Measurements from ENCODE around the gene ACTN4.
A peak's percentile ranks its signal among the peaks of the same experiment; 100 is the strongest.
"Not testable (repeated sequence)": the region's sequence is repeated elsewhere in the genome, so short reads cannot be mapped to it uniquely, and the experiment has no call there.

Gene ACTN4

GRCh38 chr19:38647368-38647965 lies at the start of gene ACTN4:
ACTN4 (plus strand) TSS chr19:38647649; CDS start chr19:38647746, 97 bp downstream.
- H3K9me3 ChIP-seq (ENCODE audit: low read depth, low read length) = no peaks in the 10 kb centered on the region
- peak within 1 kb of the TSS; percentile 99 for H3K9ac ChIP-seq (ENCODE audit: insufficient read length)
- H3K27ac ChIP-seq = peak within 1 kb of the TSS; percentile 83; the same call in 1 of the 2 replicates
- TF ChIP-seq POLR2AphosphoS5 (IDR thresholded peaks at IDR 0.05; ENCODE audit: borderline replicate concordance, low read depth, low read length) (peak; percentile 86; the same call in 1 of the 2 replicates), FOXP2 (optimal IDR thresholded peaks at IDR 0.05; ENCODE audit: control extremely low read depth, extremely low read length, insufficient read depth) (no peak)
- peak within 1 kb of the TSS; percentile 98 for H3K4me3 ChIP-seq
- H3K36me3 ChIP-seq (ENCODE audit: insufficient read depth, low read length) = no peaks in the 10 kb centered on the region
- DNase-seq (ENCODE audit: low read depth, low spot score) = peak; percentile 55

GRCh38 chr19:38599722-38600121 lies 47.7 kb upstream of the ACTN4 start:
- DNase-seq (ENCODE audit: low read depth, low spot score) = no peak
- Histone ChIP-seq H3K9ac (ENCODE audit: insufficient read length) (no peak overlapping the region), H3K4me3 (no peak overlapping the region), H3K36me3 (ENCODE audit: insufficient read depth, low read length) (no peaks in the 10 kb centered on the region), H3K27ac (no peak overlapping the region), H3K9me3 (ENCODE audit: low read depth, low read length) (no peaks in the 10 kb centered on the region)
- TF ChIP-seq POLR2AphosphoS5 (IDR thresholded peaks at IDR 0.05; ENCODE audit: borderline replicate concordance, low read depth, low read length) (no peak), FOXP2 (optimal IDR thresholded peaks at IDR 0.05; ENCODE audit: control extremely low read depth, extremely low read length, insufficient read depth) (no peak), EZH2 (IDR thresholded peaks at IDR 0.05) (no peak)

- H3K4me3 ChIP-seq; H3K36me3 ChIP-seq (ENCODE audit: insufficient read depth, low read length); H3K27ac ChIP-seq; DNase-seq (ENCODE audit: low read depth, low spot score); H3K9ac ChIP-seq (ENCODE audit: insufficient read length); H3K9me3 ChIP-seq (ENCODE audit: low read depth, low read length): not testable (repeated sequence)
These were observed 44.6 kb upstream of the ACTN4 start for GRCh38 chr19:38602856-38603255.

- TF ChIP-seq POLR2AphosphoS5 (IDR thresholded peaks at IDR 0.05; ENCODE audit: borderline replicate concordance, low read depth, low read length) (no peak), EZH2 (IDR thresholded peaks at IDR 0.05) (no peak), FOXP2 (optimal IDR thresholded peaks at IDR 0.05; ENCODE audit: control extremely low read depth, extremely low read length, insufficient read depth) (no peak)
- Histone ChIP-seq H3K4me3 (no peak overlapping the region), H3K36me3 (ENCODE audit: insufficient read depth, low read length) (no peaks in the 10 kb centered on the region), H3K27ac (no peak overlapping the region), H3K9ac (ENCODE audit: insufficient read length) (no peak overlapping the region), H3K9me3 (ENCODE audit: low read depth, low read length) (no peaks in the 10 kb centered on the region)
- DNase-seq (ENCODE audit: low read depth, low spot score) = no peak
These were observed 41.3 kb upstream of the ACTN4 start for GRCh38 chr19:38606131-38606530.

GRCh38 chr19:38614289-38614688 lies 33.2 kb upstream of the ACTN4 start:
- no peaks in the 10 kb centered on the region for H3K9me3 ChIP-seq (ENCODE audit: low read depth, low read length)
- H3K36me3 ChIP-seq (ENCODE audit: insufficient read depth, low read length) = no peaks in the 10 kb centered on the region
- no peak overlapping the region for H3K27ac ChIP-seq
- no peak overlapping the region for H3K9ac ChIP-seq (ENCODE audit: insufficient read length)
- TF ChIP-seq POLR2AphosphoS5 (IDR thresholded peaks at IDR 0.05; ENCODE audit: borderline replicate concordance, low read depth, low read length) (no peak), FOXP2 (optimal IDR thresholded peaks at IDR 0.05; ENCODE audit: control extremely low read depth, extremely low read length, insufficient read depth) (no peak), EZH2 (IDR thresholded peaks at IDR 0.05) (no peak)
- no peak overlapping the region for H3K4me3 ChIP-seq
- no peak for DNase-seq (ENCODE audit: low read depth, low spot score)

- peaks cover under 1% of the 10 kb centered on the region; the same call in 1 of the 2 replicates for H3K36me3 ChIP-seq (ENCODE audit: insufficient read depth, low read length)
- H3K9ac ChIP-seq (ENCODE audit: insufficient read length) = no peak overlapping the region
- H3K9me3 ChIP-seq (ENCODE audit: low read depth, low read length) = no peaks in the 10 kb centered on the region
- no peak overlapping the region for H3K27ac ChIP-seq
- H3K4me3 ChIP-seq = no peak overlapping the region
- TF ChIP-seq FOXP2 (optimal IDR thresholded peaks at IDR 0.05; ENCODE audit: control extremely low read depth, extremely low read length, insufficient read depth) (no peak), POLR2AphosphoS5 (IDR thresholded peaks at IDR 0.05; ENCODE audit: borderline replicate concordance, low read depth, low read length) (no peak), EZH2 (IDR thresholded peaks at IDR 0.05) (no peak)
- no peak for DNase-seq (ENCODE audit: low read depth, low spot score)
These were observed 32.4 kb upstream of the ACTN4 start for GRCh38 chr19:38615007-38615581.

- no peak overlapping the region for H3K27ac ChIP-seq
- H3K9ac ChIP-seq (ENCODE audit: insufficient read length) = no peak overlapping the region
- TF ChIP-seq POLR2AphosphoS5 (IDR thresholded peaks at IDR 0.05; ENCODE audit: borderline replicate concordance, low read depth, low read length) (no peak), FOXP2 (optimal IDR thresholded peaks at IDR 0.05; ENCODE audit: control extremely low read depth, extremely low read length, insufficient read depth) (no peak), EZH2 (IDR thresholded peaks at IDR 0.05) (no peak)
These were observed 31.2 kb upstream of the ACTN4 start for GRCh38 chr19:38616265-38616664.

GRCh38 chr19:38617283-38617763 lies 30.1 kb upstream of the ACTN4 start:
- Histone ChIP-seq H3K9me3 (ENCODE audit: low read depth, low read length) (no peaks in the 10 kb centered on the region), H3K36me3 (ENCODE audit: insufficient read depth, low read length) (peaks cover 22% of the 10 kb centered on the region), H3K9ac (ENCODE audit: insufficient read length) (no peak overlapping the region), H3K4me3 (no peak overlapping the region), H3K27ac (no peak overlapping the region)
- TF ChIP-seq FOXP2 (optimal IDR thresholded peaks at IDR 0.05; ENCODE audit: control extremely low read depth, extremely low read length, insufficient read depth) (no peak), POLR2AphosphoS5 (IDR thresholded peaks at IDR 0.05; ENCODE audit: borderline replicate concordance, low read depth, low read length) (no peak), EZH2 (IDR thresholded peaks at IDR 0.05) (no peak)
- no peak for DNase-seq (ENCODE audit: low read depth, low spot score)

More at GRCh38 chr19:38616265-38616664, 31.2 kb upstream of the ACTN4 start:
- no peak for DNase-seq (ENCODE audit: low read depth, low spot score)
- H3K4me3 ChIP-seq = no peak overlapping the region
- H3K9me3 ChIP-seq (ENCODE audit: low read depth, low read length) = no peaks in the 10 kb centered on the region
- peaks cover 12% of the 10 kb centered on the region for H3K36me3 ChIP-seq (ENCODE audit: insufficient read depth, low read length)

All from SK-N-MC (cell line).